ENCODE results near the gene PTPN21.

GRCh38 chr14:88599326-88599725 is 44.5 kb upstream of the PTPN21 start:
- no peak for TF ChIP-seq GLIS3 (CRISPR knock-in tag; IDR thresholded peaks at IDR 0.05)
- TF ChIP-seq CSRNP3 (CRISPR knock-in tag; IDR thresholded peaks at IDR 0.05) = no peak
- TF ChIP-seq ZFP30 (CRISPR knock-in tag; IDR thresholded peaks at IDR 0.05) = no peak

All from SK-N-SH treated with all-trans-retinoic acid at 6 μM for 48 hours (cell line).